ENCODE measurements around the gene OVOL1.

GRCh38 chr11:65787649-65788622, 1.1 kb downstream of the OVOL1 start:
- TF ChIP-seq CTCF (IDR thresholded peaks at IDR 0.05; ENCODE audit: low read depth, low read length): no peak
- no peak for TF ChIP-seq EZH2phosphoT487 (IDR thresholded peaks at IDR 0.05; ENCODE audit: low read depth)
